MM.1S (cell line): ENCODE data around the gene DNAH6.

Experiments used
- DNase-seq: peaks from one replicate; pipeline ENCODE4 v3.0.0-alpha.2; 2015
- H2AFZ ChIP-seq: fragments of 300-600 bp; sonication (generic); 2 replicates; pipeline ENCODE4 v1.6.0; 2016; ENCODE audit warnings: antibody characterized with exemption, low read length
- H3F3A ChIP-seq: fragments of 300-600 bp; sonication (generic); 2 replicates; pipeline ENCODE4 v1.6.1; 2016; ENCODE audit warnings: mild to moderate bottlenecking, antibody characterized with exemption, low read length, moderate library complexity, mixed read lengths; ENCODE audit not compliant: insufficient read depth
- H3K27ac ChIP-seq: fragments of 300-600 bp; sonication (generic); 2 replicates; pipeline ENCODE4 v1.5.1; 2016; ENCODE audit warnings: mild to moderate bottlenecking, low read length
- H3K27me3 ChIP-seq: fragments of 300-600 bp; sonication (generic); replicated peaks from 2 replicates; pipeline ENCODE4 v1.6.0; 2016; ENCODE audit warnings: low read length; ENCODE audit not compliant: insufficient read depth
- H3K36me3 ChIP-seq: fragments of 300-600 bp; sonication (generic); replicated peaks from 2 replicates; pipeline ENCODE4 v1.6.1; 2016; ENCODE audit warnings: mild to moderate bottlenecking, low read length, mixed read lengths; ENCODE audit not compliant: insufficient read depth
- H3K4me1 ChIP-seq: fragments of 300-600 bp; sonication (generic); 2 replicates; pipeline ENCODE4 v1.6.1; 2016; ENCODE audit warnings: low read length, mixed read lengths
- H3K4me2 ChIP-seq: fragments of 300-600 bp; sonication (generic); 2 replicates; pipeline ENCODE4 v1.6.0; 2016; ENCODE audit warnings: low read depth, low read length
- H3K4me3 ChIP-seq: fragments of 300-600 bp; sonication (generic); 2 replicates; pipeline ENCODE4 v1.5.1; 2016; ENCODE audit warnings: low read length, mixed read lengths
- H3K79me2 ChIP-seq: fragments of 300-600 bp; sonication (generic); 2 replicates; pipeline ENCODE4 v1.6.1; 2016; ENCODE audit warnings: mixed run types, low read length, mixed read lengths
- H3K9ac ChIP-seq: fragments of 300-600 bp; sonication (generic); 2 replicates; pipeline ENCODE4 v1.6.1; 2016; ENCODE audit warnings: low read length, mixed read lengths
- H3K9me2 ChIP-seq: fragments of 300-600 bp; sonication (generic); replicated peaks from 2 replicates; pipeline ENCODE4 v1.6.1; 2016; ENCODE audit warnings: mild to moderate bottlenecking, low read length, mixed read lengths; ENCODE audit not compliant: insufficient read depth
- H3K9me3 ChIP-seq: fragments of 300-600 bp; sonication (generic); replicated peaks from 2 replicates; pipeline ENCODE4 v1.6.1; 2016; ENCODE audit warnings: mild to moderate bottlenecking, low read length, mixed read lengths; ENCODE audit not compliant: insufficient read depth
- H4K20me1 ChIP-seq: fragments of 300-600 bp; sonication (generic); 2 replicates; pipeline ENCODE4 v1.6.1; 2016; ENCODE audit warnings: mild to moderate bottlenecking, low read length, moderate library complexity, mixed read lengths; ENCODE audit not compliant: insufficient read depth
- EZH2 ChIP-seq: fragments of 300-600 bp; sonication (generic); optimal IDR thresholded peaks from 2 replicates; pipeline ENCODE3; 2017; ENCODE audit warnings: low read depth, mild to moderate bottlenecking, antibody characterized with exemption, low read length, mixed read lengths
- EZH2phosphoT487 ChIP-seq: fragments of 300-600 bp; sonication (generic); IDR thresholded peaks from 2 replicates; pipeline ENCODE4 v1.6.1; 2018; ENCODE audit warnings: antibody characterized with exemption, low read length
- TF ChIP-seq, protein P1 (sequence below): fragments of 300-600 bp; sonication (generic); IDR thresholded peaks from 2 replicates; pipeline ENCODE4 v1.5.1; 2016; ENCODE audit warnings: antibody characterized with exemption, low read length, mixed read lengths

Gene DNAH6

DNA sequence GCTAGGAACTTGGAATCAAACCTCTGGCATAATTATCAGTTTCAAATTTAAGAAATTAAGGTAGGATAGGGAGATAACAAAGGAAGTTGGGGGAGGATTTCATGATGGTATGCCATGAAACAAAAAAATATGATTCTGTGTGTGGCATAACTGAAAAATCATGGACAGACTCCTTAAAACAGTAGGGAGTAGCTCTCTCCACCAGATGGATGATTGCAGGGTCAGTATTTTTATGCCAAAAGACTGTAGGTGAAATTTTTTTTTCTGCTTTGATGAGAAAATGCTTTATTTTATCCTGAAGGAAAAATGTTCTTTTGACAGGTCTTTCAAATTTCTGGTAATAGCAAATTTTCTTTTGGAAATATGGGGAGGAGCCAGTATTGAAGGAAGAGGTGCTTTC is 270.3 kb downstream of the DNAH6 start:
- H3F3A ChIP-seq: no peaks in the 10 kb centered on the region
- no peaks in the 10 kb centered on the region for H3K36me3 ChIP-seq
- H3K4me3 ChIP-seq: no peak overlapping the region
- H3K27me3 ChIP-seq: no peaks in the 10 kb centered on the region
- H3K79me2 ChIP-seq: no peaks in the 10 kb centered on the region
- TF ChIP-seq EZH2phosphoT487 (no peak), EZH2 (no peak)
- TF ChIP-seq, protein P1, sequence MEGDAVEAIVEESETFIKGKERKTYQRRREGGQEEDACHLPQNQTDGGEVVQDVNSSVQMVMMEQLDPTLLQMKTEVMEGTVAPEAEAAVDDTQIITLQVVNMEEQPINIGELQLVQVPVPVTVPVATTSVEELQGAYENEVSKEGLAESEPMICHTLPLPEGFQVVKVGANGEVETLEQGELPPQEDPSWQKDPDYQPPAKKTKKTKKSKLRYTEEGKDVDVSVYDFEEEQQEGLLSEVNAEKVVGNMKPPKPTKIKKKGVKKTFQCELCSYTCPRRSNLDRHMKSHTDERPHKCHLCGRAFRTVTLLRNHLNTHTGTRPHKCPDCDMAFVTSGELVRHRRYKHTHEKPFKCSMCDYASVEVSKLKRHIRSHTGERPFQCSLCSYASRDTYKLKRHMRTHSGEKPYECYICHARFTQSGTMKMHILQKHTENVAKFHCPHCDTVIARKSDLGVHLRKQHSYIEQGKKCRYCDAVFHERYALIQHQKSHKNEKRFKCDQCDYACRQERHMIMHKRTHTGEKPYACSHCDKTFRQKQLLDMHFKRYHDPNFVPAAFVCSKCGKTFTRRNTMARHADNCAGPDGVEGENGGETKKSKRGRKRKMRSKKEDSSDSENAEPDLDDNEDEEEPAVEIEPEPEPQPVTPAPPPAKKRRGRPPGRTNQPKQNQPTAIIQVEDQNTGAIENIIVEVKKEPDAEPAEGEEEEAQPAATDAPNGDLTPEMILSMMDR: no peak
- no peak overlapping the region for H3K27ac ChIP-seq
- no peaks in the 10 kb centered on the region for H3K9me3 ChIP-seq
- H4K20me1 ChIP-seq: no peaks in the 10 kb centered on the region
- H3K9me2 ChIP-seq: no peaks in the 10 kb centered on the region
- H3K9ac ChIP-seq: no peak overlapping the region
- no peak overlapping the region for H2AFZ ChIP-seq
- H3K4me2 ChIP-seq: no peak overlapping the region
- no peak for DNase-seq
- H3K4me1 ChIP-seq: peaks cover 13% of the 10 kb centered on the region; the same call in 1 of the 2 replicates

DNA sequence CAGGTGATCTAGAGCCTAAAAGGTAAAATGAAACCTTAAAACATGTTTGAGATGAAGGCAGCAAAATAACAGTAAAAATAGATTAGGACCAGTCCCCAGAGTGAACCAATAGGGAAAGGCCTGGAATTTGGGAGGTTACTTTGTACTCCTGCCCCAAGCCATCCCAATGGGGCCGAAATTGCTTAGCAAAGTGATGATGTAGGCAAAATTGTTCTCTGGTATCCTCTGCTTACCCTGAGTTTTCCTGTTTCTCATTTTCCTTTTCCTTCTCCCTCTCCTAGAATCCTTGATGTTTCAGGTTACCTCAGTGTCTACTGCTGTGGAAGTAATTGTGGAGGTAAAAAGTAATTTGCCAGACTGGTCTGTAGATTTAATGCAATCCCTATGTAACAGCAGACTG is 271.7 kb downstream of the DNAH6 start:
- no peaks in the 10 kb centered on the region for H3K27me3 ChIP-seq
- DNase-seq: no peak
- H3K36me3 ChIP-seq: no peaks in the 10 kb centered on the region
- TF ChIP-seq EZH2: no peak
- no peak overlapping the region for H3K9ac ChIP-seq
- H3K27ac ChIP-seq: no peak overlapping the region
- H3F3A ChIP-seq: no peaks in the 10 kb centered on the region
- H3K79me2 ChIP-seq: no peaks in the 10 kb centered on the region
- H3K9me3 ChIP-seq: no peaks in the 10 kb centered on the region
- H3K4me2 ChIP-seq: no peak overlapping the region
- H3K9me2 ChIP-seq: no peaks in the 10 kb centered on the region
- peaks cover 1% of the 10 kb centered on the region; the same call in 1 of the 2 replicates for H3K4me1 ChIP-seq
- H4K20me1 ChIP-seq: no peaks in the 10 kb centered on the region
- H2AFZ ChIP-seq: no peak overlapping the region
- no peak overlapping the region for H3K4me3 ChIP-seq

DNA sequence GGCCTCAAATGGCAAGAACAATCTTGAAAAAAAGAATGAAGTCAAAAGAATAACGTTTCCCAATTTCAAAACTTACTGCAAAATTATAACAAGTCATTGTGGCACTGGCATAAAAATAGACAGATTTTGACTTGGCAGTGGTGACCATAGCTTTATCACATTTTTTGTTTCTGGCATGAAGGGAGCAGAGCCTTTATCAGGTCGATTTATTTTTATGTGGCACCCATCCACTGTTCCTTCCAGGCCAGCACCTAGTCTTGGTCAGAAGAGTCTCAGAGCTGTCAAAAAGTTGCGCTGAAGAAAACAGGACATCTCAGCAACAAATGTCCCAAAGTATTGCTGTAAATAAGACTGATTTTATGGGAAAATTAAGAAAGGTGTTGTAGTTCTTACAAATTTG is 272.2 kb downstream of the DNAH6 start:
- Histone ChIP-seq H3K9me3 (no peaks in the 10 kb centered on the region), H3K4me3 (no peak overlapping the region), H3K36me3 (no peaks in the 10 kb centered on the region), H4K20me1 (no peaks in the 10 kb centered on the region), H3K27ac (no peak overlapping the region), H3K9me2 (no peaks in the 10 kb centered on the region), H3K79me2 (no peaks in the 10 kb centered on the region), H3F3A (no peaks in the 10 kb centered on the region), H3K9ac (no peak overlapping the region), H2AFZ (no peak overlapping the region), H3K4me1 (no peaks in the 10 kb centered on the region), H3K4me2 (no peak overlapping the region), H3K27me3 (no peaks in the 10 kb centered on the region)
- no peak for DNase-seq
- TF ChIP-seq EZH2phosphoT487: no peak
- TF ChIP-seq EZH2: no peak
- TF ChIP-seq, protein P1: no peak

DNA sequence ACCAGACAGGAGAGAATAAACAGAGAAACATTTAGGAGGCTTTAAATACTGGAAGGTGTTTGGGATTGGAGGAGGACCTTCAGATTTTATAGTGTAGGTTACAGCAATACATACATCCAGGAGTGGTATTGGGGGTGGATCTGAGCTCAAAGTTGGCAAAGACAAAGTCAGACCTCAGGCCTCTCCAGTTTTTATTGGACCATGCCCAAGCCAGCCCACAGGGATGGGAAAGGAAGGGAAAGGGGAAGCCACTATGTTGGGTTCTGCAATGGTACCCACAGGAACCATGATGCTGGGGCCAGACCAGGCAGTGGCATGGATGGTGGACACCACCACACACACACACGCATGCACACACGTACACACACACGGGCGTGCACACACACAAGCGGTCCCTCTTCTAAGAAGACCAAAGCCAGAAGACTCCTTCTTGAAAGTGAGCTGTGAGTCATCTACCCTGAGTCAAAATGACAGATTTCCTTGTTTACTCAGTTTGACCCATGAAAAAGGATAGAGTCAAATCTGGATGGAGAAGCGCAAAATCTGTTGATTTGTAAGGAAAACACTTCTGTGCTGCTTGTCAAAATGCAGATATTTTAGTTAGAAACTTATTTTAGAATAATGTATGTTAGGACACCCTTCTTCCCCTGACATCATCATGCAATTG is 276.7 kb downstream of the DNAH6 start:
- no peaks in the 10 kb centered on the region for H3K9me3 ChIP-seq
- no peaks in the 10 kb centered on the region for H3K9me2 ChIP-seq
- H3K27me3 ChIP-seq: no peaks in the 10 kb centered on the region
- H3K9ac ChIP-seq: no peak overlapping the region
- no peak overlapping the region for H3K27ac ChIP-seq
- H3K79me2 ChIP-seq: no peaks in the 10 kb centered on the region
- no peak overlapping the region for H3K4me2 ChIP-seq
- no peaks in the 10 kb centered on the region for H3K36me3 ChIP-seq
- no peak for DNase-seq
- no peaks in the 10 kb centered on the region for H3F3A ChIP-seq
- H3K4me1 ChIP-seq: no peaks in the 10 kb centered on the region
- H2AFZ ChIP-seq: no peak overlapping the region
- no peaks in the 10 kb centered on the region for H4K20me1 ChIP-seq
- H3K4me3 ChIP-seq: no peak overlapping the region
- TF ChIP-seq, protein P1: no peak
- TF ChIP-seq EZH2: no peak
- TF ChIP-seq EZH2phosphoT487: no peak
